ENCODE results near the gene TRPC4.

TRPC4 gene

GRCh38 chr13:37652596-37652995, 217.0 kb downstream of the TRPC4 start:
- DNase-seq, result no peak

GRCh38 chr13:37651891-37652290, 217.7 kb downstream of the TRPC4 start:
- no peak for DNase-seq

DNA sequence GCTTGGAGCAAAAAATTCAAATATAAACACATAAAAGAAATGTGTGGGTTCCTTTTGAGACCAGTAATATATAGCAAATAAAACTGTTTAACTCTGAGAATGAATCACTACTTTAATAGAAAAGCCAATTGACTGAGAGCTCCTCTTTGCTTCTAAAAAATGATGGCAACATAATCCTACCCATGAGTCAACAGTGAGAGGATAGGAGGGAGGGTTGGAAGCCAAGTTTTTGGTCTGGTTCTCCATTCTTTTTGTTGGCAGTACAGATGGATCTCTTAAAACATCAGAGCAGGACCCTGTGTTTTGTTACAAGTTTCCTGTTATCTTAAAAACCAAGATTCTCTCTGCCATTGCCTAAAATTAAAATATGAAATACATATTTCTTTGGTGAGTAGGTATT, 221.0 kb downstream of the TRPC4 start:
- no peak for DNase-seq

- no peak for DNase-seq
Measured at GRCh38 chr13:37647031-37647650, 222.4 kb downstream of the TRPC4 start.

- DNase-seq, result no peak
Measured at GRCh38 chr13:37646531-37646930, 223.0 kb downstream of the TRPC4 start.

- no peak for DNase-seq
Measured at GRCh38 chr13:37645181-37645740, 224.3 kb downstream of the TRPC4 start.

DNA sequence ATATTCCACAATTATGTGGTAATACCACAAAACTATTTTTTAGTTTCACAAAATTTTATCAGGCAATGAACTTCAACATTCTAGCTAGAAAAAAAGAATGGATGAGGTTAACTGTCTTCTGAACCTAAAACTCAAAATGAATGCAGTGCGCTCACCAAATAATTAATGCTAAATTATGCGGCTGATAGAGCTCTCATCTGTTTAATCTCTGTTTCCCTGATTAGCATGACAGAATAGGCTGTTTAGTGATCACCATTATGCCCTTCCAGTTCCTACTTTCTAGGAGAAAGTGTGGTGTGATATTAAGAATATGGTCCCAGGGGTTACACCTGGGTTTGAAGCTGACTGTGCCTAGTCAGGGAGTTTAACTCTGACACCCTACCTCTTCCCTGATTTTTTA, 228.2 kb downstream of the TRPC4 start:
- no peak for DNase-seq

DNA sequence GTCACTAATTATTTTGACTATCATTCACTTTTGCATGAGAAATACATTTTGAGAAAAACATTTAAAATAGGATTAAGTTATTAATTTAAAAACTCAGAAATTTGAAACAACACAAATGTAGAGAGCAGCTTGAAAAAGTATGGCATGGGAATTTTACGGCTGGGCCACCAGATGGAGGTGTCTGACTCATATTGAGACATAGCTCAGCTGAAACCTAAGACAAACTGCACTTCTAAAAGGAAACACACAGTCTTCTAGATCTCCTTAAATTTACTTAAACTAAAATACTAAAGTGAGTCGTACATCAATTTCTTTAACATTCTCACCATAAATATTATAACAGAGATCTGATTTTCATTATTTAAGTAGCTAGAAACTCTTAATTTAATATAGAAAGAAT, 229.1 kb downstream of the TRPC4 start:
- DNase-seq, result no peak

DNA sequence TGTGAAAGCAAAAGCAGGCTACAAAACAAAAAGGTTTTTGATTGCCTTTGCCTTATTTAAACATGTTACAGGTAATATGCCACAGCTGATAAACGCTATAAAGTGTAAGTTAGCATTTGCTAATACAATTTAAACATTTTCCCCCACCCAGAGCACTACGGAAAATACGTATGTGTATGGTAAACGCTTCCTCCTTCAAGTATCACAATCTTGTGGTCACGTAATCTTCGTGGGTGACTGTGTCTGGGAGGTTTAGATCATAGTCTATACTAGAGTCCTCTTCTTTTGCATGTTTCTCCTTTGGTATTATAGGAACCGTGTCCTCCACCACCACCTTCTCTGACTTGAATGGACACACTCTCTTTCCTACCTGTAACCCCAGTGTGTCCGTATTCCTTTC, 232.9 kb downstream of the TRPC4 start:
- no peak for DNase-seq

DNA sequence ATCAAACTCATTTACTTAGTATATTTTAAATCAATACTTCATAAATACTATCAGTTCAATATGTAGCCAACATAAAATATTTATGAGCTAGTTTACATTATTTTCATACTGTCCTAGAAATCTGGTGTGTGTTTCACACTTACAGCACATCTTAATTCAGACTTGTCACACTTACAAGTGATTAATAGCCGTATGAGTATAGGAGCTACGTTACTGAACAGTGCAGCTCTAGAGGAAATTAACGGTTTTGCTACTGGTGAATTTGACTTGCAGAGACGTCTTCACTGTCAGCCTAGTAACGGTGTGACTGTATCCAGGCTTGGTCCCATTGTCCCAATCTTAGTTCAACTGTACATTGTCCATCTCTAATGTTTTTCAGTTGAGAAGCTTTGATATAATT, 237.3 kb downstream of the TRPC4 start:
- DNase-seq, result no peak

- no peak for DNase-seq
Measured at GRCh38 chr13:37627428-37627827, 242.1 kb downstream of the TRPC4 start.

GRCh38 chr13:37621811-37622361, 247.7 kb downstream of the TRPC4 start:
- DNase-seq, result no peak

- no peak for DNase-seq
Measured at GRCh38 chr13:37618554-37618953, 251.0 kb downstream of the TRPC4 start.

GRCh38 chr13:37617173-37617572, 252.4 kb downstream of the TRPC4 start:
- no peak for DNase-seq

- DNase-seq, result no peak
Measured at GRCh38 chr13:37616131-37616530, 253.4 kb downstream of the TRPC4 start.

DNA sequence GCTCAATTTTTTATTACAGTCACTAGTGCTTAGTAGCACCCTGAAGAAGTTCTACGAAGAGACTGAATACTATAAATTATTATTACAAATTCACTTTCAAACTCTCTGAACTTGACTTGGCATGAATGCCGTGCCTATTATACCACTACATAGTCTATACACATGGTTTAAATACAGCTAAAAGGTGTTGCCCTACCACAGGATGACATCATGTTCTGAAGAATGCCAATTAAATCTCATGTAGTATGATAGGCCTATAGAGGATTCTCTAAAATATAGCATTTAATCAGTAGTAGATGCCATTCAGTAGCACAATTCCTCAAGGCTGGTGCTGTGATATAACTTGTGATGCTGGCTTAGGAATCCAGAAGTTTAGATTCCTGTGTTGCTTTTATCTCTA, 254.3 kb downstream of the TRPC4 start:
- no peak for DNase-seq

GRCh38 chr13:37613638-37614037, 255.9 kb downstream of the TRPC4 start:
- DNase-seq, result no peak

DNA sequence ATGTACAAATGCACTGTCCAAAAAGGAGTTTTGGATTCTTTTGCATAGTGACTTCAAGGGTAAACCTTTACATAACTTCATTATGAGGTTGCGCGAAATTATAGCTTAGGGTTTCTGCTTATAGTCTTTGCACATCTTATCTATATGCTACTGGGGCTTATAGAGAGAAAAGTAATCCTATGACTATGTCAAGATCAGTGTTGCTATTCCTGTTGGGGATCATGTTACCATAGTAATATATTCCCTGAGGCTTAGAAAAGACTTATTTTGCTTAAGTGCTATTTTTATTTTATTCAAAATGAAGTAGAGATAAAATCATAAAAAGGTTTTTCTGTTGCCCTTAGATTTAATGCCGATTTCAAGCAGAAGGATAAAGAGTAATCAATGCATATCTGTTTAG, 256.3 kb downstream of the TRPC4 start:
- no peak for DNase-seq

GRCh38 chr13:37608750-37609339, 260.7 kb downstream of the TRPC4 start:
- DNase-seq, result no peak

DNA sequence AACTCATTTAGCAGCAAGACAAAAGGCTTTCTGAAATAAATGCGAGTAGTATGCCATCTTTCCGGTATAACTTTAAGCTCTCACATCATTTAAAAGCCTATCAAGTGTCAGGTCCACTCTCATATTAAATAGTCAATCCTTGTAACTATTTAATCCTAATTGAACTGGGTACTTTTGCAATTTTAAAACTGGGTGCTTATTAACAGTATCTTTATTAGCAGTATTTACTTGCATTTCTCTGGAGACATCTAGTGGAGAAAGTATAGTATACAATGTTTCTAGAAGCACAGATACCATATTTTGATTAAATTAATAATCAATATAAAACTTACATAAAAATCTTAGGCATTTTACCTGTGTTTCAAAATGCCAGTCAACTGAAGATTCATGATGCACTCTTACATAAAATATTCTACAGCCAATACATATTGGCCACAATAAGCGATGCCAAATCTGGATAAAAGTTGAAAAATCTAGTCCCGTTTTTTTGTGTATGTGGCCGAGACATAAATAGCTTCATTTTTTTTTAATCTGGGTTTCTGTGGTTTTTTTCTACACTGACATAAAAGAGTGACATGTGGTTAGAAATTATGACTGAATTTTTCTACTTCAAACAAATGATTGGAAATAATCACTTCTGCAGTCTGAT, 266.7 kb downstream of the TRPC4 start:
- no peak for DNase-seq

DNA sequence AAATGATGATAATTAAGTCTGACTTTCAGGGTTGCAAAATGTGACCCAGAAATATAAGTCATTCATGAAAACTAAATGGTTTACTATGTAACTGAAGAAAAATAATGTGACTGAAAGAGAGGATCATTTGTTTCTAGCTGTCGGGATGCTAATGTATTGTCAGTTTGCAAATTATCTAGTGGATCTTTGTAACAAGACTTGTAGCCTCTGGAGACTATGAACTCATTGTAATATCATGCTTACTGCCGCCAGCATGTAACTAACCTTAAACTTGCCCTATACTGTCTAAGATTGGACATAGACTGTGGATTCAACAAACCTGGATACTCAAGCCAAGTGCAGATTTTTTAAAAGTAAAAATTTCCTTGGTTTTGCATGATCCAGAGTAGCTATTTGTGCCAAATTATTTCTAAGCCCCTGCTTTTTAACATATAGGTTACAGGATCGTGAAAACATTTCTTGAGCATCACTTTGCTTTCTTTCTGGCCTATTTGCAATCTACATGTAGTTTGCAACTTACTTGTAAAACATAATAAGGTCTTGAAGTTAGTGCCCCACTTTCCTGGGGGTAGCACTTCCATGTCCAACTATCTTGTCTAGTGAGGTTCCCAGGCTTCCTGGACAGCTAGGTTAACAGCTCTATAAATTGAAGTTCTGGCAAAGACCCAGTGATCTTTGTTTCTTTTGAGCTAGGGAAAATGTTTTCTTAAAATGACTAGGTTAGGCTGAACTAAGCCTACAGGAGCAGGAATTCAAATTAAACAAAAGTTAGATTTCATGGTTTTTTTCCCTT, 267.7 kb downstream of the TRPC4 start:
- DNase-seq, result no peak

- no peak for DNase-seq
Measured at GRCh38 chr13:37599519-37599918, 270.1 kb downstream of the TRPC4 start.

- DNase-seq, result no peak
Measured at GRCh38 chr13:37598597-37598996, 271.0 kb downstream of the TRPC4 start, which contains the start of gene POSTN. POSTN (minus strand) TSS chr13:37598768; CDS start chr13:37598726, 42 bp downstream.

Measured in central memory CD4-positive, alpha-beta T cell (primary cell).